Measurements from ENCODE around the gene INPP5B. TPM values are rescaled to one million over a fixed set of nuclear protein-coding genes. Genes with fewer than 3 reads are reported as not detected.
A peak's percentile ranks its signal among the peaks of the same experiment; 100 is the strongest.

The INPP5B gene
- total and polyA plus RNA-seq, 12 donors, result 10.4 to 32.3 (median 20.9) TPM

GRCh38 chr1:37860346-37860666 is 86.5 kb downstream of the INPP5B start:
- intact Hi-C loops (cut with DNase I), result loop anchor here (10.0 kb wide), 2 partner anchors 56 to 176 kb away; partner anchors contain the start of genes C1orf122 (in 1 of the 2) and YRDC (in 1 of the 2)
- DNase-seq, result no peak
- Histone ChIP-seq H3K36me3 (replicated peaks in 1 of 2) (peaks cover 0 to 52% of the 10 kb centered on the region in 2 donors), H3K27me3 (no peaks in the 10 kb centered on the region), H3K4me3 (peak overlapping the region in 1 of 4 donors; percentile 85), H3K4me1 (replicated peaks in 1 of 2) (peaks cover 9 to 32% of the 10 kb centered on the region in 2 donors), H3K9me3 (replicated peaks in 1 of 3) (no peaks in the 10 kb centered on the region), H3K27ac (peak overlapping the region in 4 of 5 donors; percentile 73 to 87 (median 84))
- 18 to 28% (median 20%) methylated on average over 5 of the region's 5 CpGs for WGBS, 4 donors
- TF ChIP-seq POLR2A (IDR thresholded peaks at IDR 0.05) (no peak), CTCF (IDR thresholded peaks at IDR 0.05) (peak in 2 of 6 experiments; percentile 29 to 36)

GRCh38 chr1:37859507-37860345 is 87.1 kb downstream of the INPP5B start, which contains the start of gene MTF1:
TSS of gene MTF1 (minus strand) at chr1:37859592. CDS start at chr1:37857658, 1,934 bp downstream.
- no peaks in the 10 kb centered on the region for H3K9me3 ChIP-seq (replicated peaks in 1 of 3)
- H3K4me3 ChIP-seq, result peak within 1 kb of the TSS; percentile 55 to 98 (median 82)
- H3K27ac ChIP-seq, result peak within 1 kb of the TSS; percentile 73 to 87 (median 83)
- no peaks in the 10 kb centered on the region for H3K27me3 ChIP-seq
- peaks cover 0 to 51% of the 10 kb centered on the region in 2 donors for H3K36me3 ChIP-seq (replicated peaks in 1 of 2)
- DNase-seq, result peak; percentile 96 to 99 (median 98)
- peak; percentile 89 to 94 (median 92) for TF ChIP-seq CTCF (IDR thresholded peaks at IDR 0.05)
- TF ChIP-seq POLR2A (IDR thresholded peaks at IDR 0.05), result peak; percentile 38 to 63
- intact Hi-C loops (cut with DNase I), result loop anchor here (5.0 to 10.0 kb wide), 3 partner anchors 47 to 175 kb away; partner anchors contain the start of genes C1orf122 (in 1 of the 2) and YRDC (in 1 of the 2)
- peaks cover 9 to 32% of the 10 kb centered on the region in 2 donors for H3K4me1 ChIP-seq (replicated peaks in 1 of 2)
- WGBS, 4 donors, result 0% methylated on average over 31 to 61 of the region's 61 CpGs

GRCh38 chr1:37858931-37859506 is 87.8 kb downstream of the INPP5B start:
- TF ChIP-seq CTCF (IDR thresholded peaks at IDR 0.05) (no peak), POLR2A (IDR thresholded peaks at IDR 0.05) (no peak)
- H3K27me3 ChIP-seq, result no peaks in the 10 kb centered on the region
- no peaks in the 10 kb centered on the region for H3K9me3 ChIP-seq (replicated peaks in 1 of 3)
- intact Hi-C loops (cut with DNase I), result loop anchor here in 1 of 2 donors (5.0 kb wide), 1 partner anchor 47 kb away; no protein-coding TSS in a partner anchor
- H3K36me3 ChIP-seq (replicated peaks in 1 of 2), result peaks cover 0 to 43% of the 10 kb centered on the region in 2 donors
- peaks cover 9 to 32% of the 10 kb centered on the region in 2 donors for H3K4me1 ChIP-seq (replicated peaks in 1 of 2)
- 1 to 2% (median 2%) methylated on average over 15 to 21 of the region's 21 CpGs for WGBS, 4 donors
- peak overlapping the region; percentile 55 to 98 (median 82) for H3K4me3 ChIP-seq
- DNase-seq, result peak in 1 of 7 donors; percentile 16
- peak overlapping the region; percentile 53 to 87 (median 83) for H3K27ac ChIP-seq

GRCh38 chr1:37854406-37854805 is 92.4 kb downstream of the INPP5B start:
- Histone ChIP-seq H3K36me3 (replicated peaks in 1 of 2) (peaks cover 0 to 17% of the 10 kb centered on the region in 2 donors), H3K4me1 (replicated peaks in 1 of 2) (peaks cover 12 to 62% of the 10 kb centered on the region in 2 donors), H3K9me3 (replicated peaks in 1 of 3) (no peaks in the 10 kb centered on the region), H3K27me3 (no peaks in the 10 kb centered on the region), H3K27ac (no peak overlapping the region), H3K4me3 (no peak overlapping the region)
- DNase-seq, result no peak
- intact Hi-C loops (cut with DNase I), result no loop called here
- TF ChIP-seq CTCF (IDR thresholded peaks at IDR 0.05) (no peak), POLR2A (IDR thresholded peaks at IDR 0.05) (no peak)
- WGBS, 4 donors, result 95 to 98% (median 97%) methylated on average over 4 to 6 of the region's 6 CpGs

All from adrenal gland (tissue), 12 donors.